ENCODE data around the gene SLC5A2.

- TF ChIP-seq CTCF (IDR thresholded peaks at IDR 0.05) (no peak), POLR2A (IDR thresholded peaks at IDR 0.05) (no peak)
Measured at GRCh38 chr16:31513126-31513525, 30.2 kb downstream of the SLC5A2 start.

Data from uterus (tissue), 2 donors.